Measurements from ENCODE around the gene DLEC1.

DNA sequence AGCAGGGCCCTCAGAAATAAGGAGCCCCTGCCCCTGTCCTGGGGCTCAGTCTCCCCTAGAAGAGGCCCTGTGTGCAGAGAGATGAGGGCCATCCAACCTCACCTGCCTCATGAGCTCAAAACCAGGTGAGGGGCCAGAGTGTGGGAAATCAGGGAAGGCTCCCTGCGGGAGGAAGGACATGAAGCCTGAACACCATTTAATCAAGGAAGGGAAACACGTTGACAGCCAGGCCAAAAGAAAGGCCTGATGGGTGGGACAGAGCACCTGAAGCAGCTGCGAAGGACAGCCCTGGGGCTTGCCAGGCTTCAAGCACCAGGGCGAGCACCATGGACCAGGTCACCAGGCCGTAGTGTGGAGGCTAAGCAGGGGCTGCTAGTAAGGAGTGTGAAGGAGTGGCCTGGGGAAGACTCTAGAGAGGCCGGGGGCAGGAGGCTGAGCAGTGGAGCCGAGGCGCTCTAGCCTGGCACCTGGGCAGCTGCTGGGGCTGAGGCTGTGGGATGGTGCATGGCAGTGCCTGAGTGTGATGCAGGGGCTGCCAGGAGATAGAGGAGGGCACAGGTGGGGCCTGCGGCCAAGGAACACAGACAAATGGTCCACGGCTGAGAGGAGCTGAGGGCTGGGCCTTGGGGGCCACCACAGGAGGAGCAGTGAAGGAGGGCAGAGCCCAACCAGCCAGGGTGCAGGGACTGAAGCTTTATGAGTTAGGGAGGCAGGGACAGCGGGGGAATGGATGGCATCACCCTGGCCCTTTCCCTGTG lies 81.9 kb downstream of the DLEC1 start:
- TF ChIP-seq, protein P1, sequence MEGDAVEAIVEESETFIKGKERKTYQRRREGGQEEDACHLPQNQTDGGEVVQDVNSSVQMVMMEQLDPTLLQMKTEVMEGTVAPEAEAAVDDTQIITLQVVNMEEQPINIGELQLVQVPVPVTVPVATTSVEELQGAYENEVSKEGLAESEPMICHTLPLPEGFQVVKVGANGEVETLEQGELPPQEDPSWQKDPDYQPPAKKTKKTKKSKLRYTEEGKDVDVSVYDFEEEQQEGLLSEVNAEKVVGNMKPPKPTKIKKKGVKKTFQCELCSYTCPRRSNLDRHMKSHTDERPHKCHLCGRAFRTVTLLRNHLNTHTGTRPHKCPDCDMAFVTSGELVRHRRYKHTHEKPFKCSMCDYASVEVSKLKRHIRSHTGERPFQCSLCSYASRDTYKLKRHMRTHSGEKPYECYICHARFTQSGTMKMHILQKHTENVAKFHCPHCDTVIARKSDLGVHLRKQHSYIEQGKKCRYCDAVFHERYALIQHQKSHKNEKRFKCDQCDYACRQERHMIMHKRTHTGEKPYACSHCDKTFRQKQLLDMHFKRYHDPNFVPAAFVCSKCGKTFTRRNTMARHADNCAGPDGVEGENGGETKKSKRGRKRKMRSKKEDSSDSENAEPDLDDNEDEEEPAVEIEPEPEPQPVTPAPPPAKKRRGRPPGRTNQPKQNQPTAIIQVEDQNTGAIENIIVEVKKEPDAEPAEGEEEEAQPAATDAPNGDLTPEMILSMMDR (conservative IDR thresholded peaks at IDR 0.05), result no peak
- TF ChIP-seq ZFX (IDR thresholded peaks at IDR 0.05), result no peak
